ENCODE data around the gene TMEM163. TPM values are rescaled to one million over a fixed set of nuclear protein-coding genes. Genes with fewer than 3 reads are reported as not detected.

TMEM163 gene
- total RNA-seq, 2 donors from 2014 or later = 0.12 TPM

GRCh38 chr2:134470561-134471168, 248.1 kb downstream of the TMEM163 start:
- H3K36me3 Mint-ChIP-seq (ENCODE audit: insufficient read depth in 2 of 2) = peaks cover 1 to 4% of the 10 kb centered on the region in 2 donors
- DNase-seq = no peak
- H3K4me3 Mint-ChIP-seq = no peak overlapping the region
- ATAC-seq (replicated peaks in 1 of 2) = no peak
- no peak overlapping the region for H3K27ac Mint-ChIP-seq
- no peaks in the 10 kb centered on the region for H3K27me3 Mint-ChIP-seq (ENCODE audit: low read depth)
- H3K4me1 Mint-ChIP-seq (ENCODE audit: low read depth) = peaks cover 17% of the 10 kb centered on the region
- H3K9me3 Mint-ChIP-seq = peaks cover 0 to 5% of the 10 kb centered on the region in 2 donors

- H3K4me1 Mint-ChIP-seq (ENCODE audit: low read depth) = peaks cover 17% of the 10 kb centered on the region
- peaks cover 1 to 4% of the 10 kb centered on the region in 2 donors for H3K36me3 Mint-ChIP-seq (ENCODE audit: insufficient read depth in 2 of 2)
- no peak overlapping the region for H3K27ac Mint-ChIP-seq
- H3K9me3 Mint-ChIP-seq = peaks cover 0 to 5% of the 10 kb centered on the region in 2 donors
- DNase-seq (no peak), ATAC-seq (replicated peaks in 1 of 2) (no peak)
- no peak overlapping the region for H3K4me3 Mint-ChIP-seq
- H3K27me3 Mint-ChIP-seq (ENCODE audit: low read depth) = no peaks in the 10 kb centered on the region
These were observed 249.2 kb downstream of the TMEM163 start for GRCh38 chr2:134469516-134470115.

GRCh38 chr2:134468776-134469175, 250.0 kb downstream of the TMEM163 start:
- Mint-ChIP-seq H3K4me1 (ENCODE audit: low read depth) (peaks cover 17% of the 10 kb centered on the region), H3K27ac (no peak overlapping the region), H3K9me3 (peaks cover 0 to 5% of the 10 kb centered on the region in 2 donors), H3K4me3 (peak overlapping the region in 1 of 2 donors; percentile 27), H3K27me3 (ENCODE audit: low read depth) (no peaks in the 10 kb centered on the region), H3K36me3 (ENCODE audit: insufficient read depth in 2 of 2) (peaks cover 1 to 4% of the 10 kb centered on the region in 2 donors)
- DNase-seq (no peak), ATAC-seq (replicated peaks in 1 of 2) (no peak)

- Mint-ChIP-seq H3K27me3 (ENCODE audit: low read depth) (no peaks in the 10 kb centered on the region), H3K4me1 (ENCODE audit: low read depth) (peaks cover 17% of the 10 kb centered on the region), H3K27ac (no peak overlapping the region), H3K36me3 (ENCODE audit: insufficient read depth in 2 of 2) (peaks cover 1 to 3% of the 10 kb centered on the region in 2 donors), H3K9me3 (peaks cover 0 to 2% of the 10 kb centered on the region in 2 donors), H3K4me3 (peak overlapping the region in 1 of 2 donors; percentile 27)
- ATAC-seq (replicated peaks in 1 of 2) (peak in 1 of 2 donors; percentile 82), DNase-seq (peak in 1 of 2 donors; percentile 27)
These were observed 250.6 kb downstream of the TMEM163 start for GRCh38 chr2:134468164-134468563.

GRCh38 chr2:134466141-134466540, 252.7 kb downstream of the TMEM163 start:
- H3K27me3 Mint-ChIP-seq (ENCODE audit: low read depth) = no peaks in the 10 kb centered on the region
- no peak for ATAC-seq (replicated peaks in 1 of 2)
- DNase-seq = peak; percentile 5 to 24
- H3K9me3 Mint-ChIP-seq = peaks cover 0 to under 1% of the 10 kb centered on the region in 2 donors
- peaks cover 17% of the 10 kb centered on the region for H3K4me1 Mint-ChIP-seq (ENCODE audit: low read depth)
- no peaks in the 10 kb centered on the region for H3K36me3 Mint-ChIP-seq (ENCODE audit: insufficient read depth in 2 of 2)
- H3K4me3 Mint-ChIP-seq = no peak overlapping the region
- H3K27ac Mint-ChIP-seq = no peak overlapping the region

- Mint-ChIP-seq H3K4me3 (no peak overlapping the region), H3K9me3 (no peaks in the 10 kb centered on the region), H3K27me3 (ENCODE audit: low read depth) (no peaks in the 10 kb centered on the region), H3K27ac (no peak overlapping the region), H3K4me1 (ENCODE audit: low read depth) (peaks cover 17% of the 10 kb centered on the region), H3K36me3 (ENCODE audit: insufficient read depth in 2 of 2) (no peaks in the 10 kb centered on the region)
- DNase-seq (no peak), ATAC-seq (replicated peaks in 1 of 2) (no peak)
These were observed 253.3 kb downstream of the TMEM163 start for GRCh38 chr2:134465228-134466105.

- Mint-ChIP-seq H3K4me1 (ENCODE audit: low read depth) (peaks cover 10% of the 10 kb centered on the region), H3K9me3 (no peaks in the 10 kb centered on the region), H3K4me3 (no peak overlapping the region), H3K36me3 (ENCODE audit: insufficient read depth in 2 of 2) (no peaks in the 10 kb centered on the region), H3K27me3 (ENCODE audit: low read depth) (no peaks in the 10 kb centered on the region), H3K27ac (no peak overlapping the region)
- DNase-seq = no peak
- no peak for ATAC-seq (replicated peaks in 1 of 2)
These were observed 255.1 kb downstream of the TMEM163 start for GRCh38 chr2:134463699-134464022.

- Mint-ChIP-seq H3K4me3 (no peak overlapping the region), H3K27me3 (ENCODE audit: low read depth) (no peaks in the 10 kb centered on the region), H3K4me1 (ENCODE audit: low read depth) (peaks cover 3% of the 10 kb centered on the region), H3K27ac (no peak overlapping the region), H3K9me3 (no peaks in the 10 kb centered on the region), H3K36me3 (ENCODE audit: insufficient read depth in 2 of 2) (no peaks in the 10 kb centered on the region)
- DNase-seq (no peak), ATAC-seq (replicated peaks in 1 of 2) (no peak)
These were observed 255.8 kb downstream of the TMEM163 start for GRCh38 chr2:134462791-134463698.

- Mint-ChIP-seq H3K27me3 (ENCODE audit: low read depth) (no peaks in the 10 kb centered on the region), H3K4me1 (ENCODE audit: low read depth) (no peaks in the 10 kb centered on the region), H3K9me3 (no peaks in the 10 kb centered on the region), H3K36me3 (ENCODE audit: insufficient read depth in 2 of 2) (no peaks in the 10 kb centered on the region), H3K4me3 (no peak overlapping the region), H3K27ac (no peak overlapping the region)
- DNase-seq (no peak), ATAC-seq (replicated peaks in 1 of 2) (no peak)
These were observed 256.5 kb downstream of the TMEM163 start for GRCh38 chr2:134462275-134462674.

GRCh38 chr2:134461511-134461910, 257.3 kb downstream of the TMEM163 start:
- H3K4me1 Mint-ChIP-seq (ENCODE audit: low read depth) = no peaks in the 10 kb centered on the region

GRCh38 chr2:134460583-134460998, 258.2 kb downstream of the TMEM163 start:
- no peak overlapping the region for H3K27ac Mint-ChIP-seq
- H3K36me3 Mint-ChIP-seq (ENCODE audit: insufficient read depth in 2 of 2) = no peaks in the 10 kb centered on the region
- H3K4me1 Mint-ChIP-seq (ENCODE audit: low read depth) = no peaks in the 10 kb centered on the region
- no peaks in the 10 kb centered on the region for H3K9me3 Mint-ChIP-seq
- no peak overlapping the region for H3K4me3 Mint-ChIP-seq
- DNase-seq = peak; percentile 17 to 34
- no peaks in the 10 kb centered on the region for H3K27me3 Mint-ChIP-seq (ENCODE audit: low read depth)
- peak; percentile 39 to 62 for ATAC-seq (replicated peaks in 1 of 2)

More at GRCh38 chr2:134461511-134461910, 257.3 kb downstream of the TMEM163 start:
- Mint-ChIP-seq H3K27ac (no peak overlapping the region), H3K36me3 (ENCODE audit: insufficient read depth in 2 of 2) (no peaks in the 10 kb centered on the region), H3K4me3 (no peak overlapping the region), H3K27me3 (ENCODE audit: low read depth) (no peaks in the 10 kb centered on the region), H3K9me3 (no peaks in the 10 kb centered on the region)
- ATAC-seq (replicated peaks in 1 of 2) (no peak), DNase-seq (no peak)

GRCh38 chr2:134459706-134460406, 258.9 kb downstream of the TMEM163 start:
- H3K27ac Mint-ChIP-seq = no peak overlapping the region
- no peaks in the 10 kb centered on the region for H3K4me1 Mint-ChIP-seq (ENCODE audit: low read depth)
- no peaks in the 10 kb centered on the region for H3K27me3 Mint-ChIP-seq (ENCODE audit: low read depth)
- no peaks in the 10 kb centered on the region for H3K36me3 Mint-ChIP-seq (ENCODE audit: insufficient read depth in 2 of 2)
- ATAC-seq (replicated peaks in 1 of 2) (no peak), DNase-seq (no peak)
- H3K4me3 Mint-ChIP-seq = no peak overlapping the region
- no peaks in the 10 kb centered on the region for H3K9me3 Mint-ChIP-seq

Data from activated T-cell treated with anti-CD3 and anti-CD28 coated beads, Interleukin-2, amount 50 U/mL, for 72 hours (primary cell).